NB4 (cell line): Measurements from ENCODE around the gene DRICH1.

Source experiments
- MAX ChIP-seq: IDR thresholded peaks from 2 replicates; pipeline ENCODE4 v1.6.1; 2011; ENCODE audit warnings: low read depth, low read length
- MYC ChIP-seq: IDR thresholded peaks from 2 replicates; pipeline ENCODE4 v1.6.1; 2011; ENCODE audit warnings: low read depth, low read length
- POLR2A ChIP-seq: IDR thresholded peaks from 2 replicates; pipeline ENCODE4 v1.6.1; 2011; ENCODE audit warnings: mild to moderate bottlenecking; ENCODE audit not compliant: insufficient read length; ENCODE audit errors: extremely low read depth
- TF ChIP-seq, protein P1 (sequence below): IDR thresholded peaks from one replicate; pipeline ENCODE4 v1.5.1; 2012; ENCODE audit warnings: low read depth, low read length

GRCh38 chr22:23613193-23613972 is 18.7 kb downstream of the DRICH1 start:
- TF ChIP-seq, protein P1, sequence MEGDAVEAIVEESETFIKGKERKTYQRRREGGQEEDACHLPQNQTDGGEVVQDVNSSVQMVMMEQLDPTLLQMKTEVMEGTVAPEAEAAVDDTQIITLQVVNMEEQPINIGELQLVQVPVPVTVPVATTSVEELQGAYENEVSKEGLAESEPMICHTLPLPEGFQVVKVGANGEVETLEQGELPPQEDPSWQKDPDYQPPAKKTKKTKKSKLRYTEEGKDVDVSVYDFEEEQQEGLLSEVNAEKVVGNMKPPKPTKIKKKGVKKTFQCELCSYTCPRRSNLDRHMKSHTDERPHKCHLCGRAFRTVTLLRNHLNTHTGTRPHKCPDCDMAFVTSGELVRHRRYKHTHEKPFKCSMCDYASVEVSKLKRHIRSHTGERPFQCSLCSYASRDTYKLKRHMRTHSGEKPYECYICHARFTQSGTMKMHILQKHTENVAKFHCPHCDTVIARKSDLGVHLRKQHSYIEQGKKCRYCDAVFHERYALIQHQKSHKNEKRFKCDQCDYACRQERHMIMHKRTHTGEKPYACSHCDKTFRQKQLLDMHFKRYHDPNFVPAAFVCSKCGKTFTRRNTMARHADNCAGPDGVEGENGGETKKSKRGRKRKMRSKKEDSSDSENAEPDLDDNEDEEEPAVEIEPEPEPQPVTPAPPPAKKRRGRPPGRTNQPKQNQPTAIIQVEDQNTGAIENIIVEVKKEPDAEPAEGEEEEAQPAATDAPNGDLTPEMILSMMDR: no peak
- no peak for TF ChIP-seq POLR2A
- TF ChIP-seq MYC: no peak
- no peak for TF ChIP-seq MAX
